Thyroid gland (tissue), 4 donors: ENCODE data around the gene FAM168A. TPM values are rescaled to one million over a fixed set of nuclear protein-coding genes. Genes with fewer than 3 reads are reported as not detected.

Experiments used
- DNase-seq, 2 donors: peaks; one replicate each; pipeline ENCODE4 v3.0.0-alpha.2; 2019
- H3K27ac ChIP-seq, 3 donors: fragments of 200-600 bp; sonication (generic); 1 replicate in 2 of 3; 2 replicates in 1 of 3; pipeline ENCODE4 v1.5.1; 2016 to 2019; ENCODE audit warnings: mild to moderate bottlenecking in 1 of 3, moderate library complexity in 1 of 3
- H3K27me3 ChIP-seq: fragments of 200-600 bp; sonication (generic); one replicate; pipeline ENCODE4 v1.5.1; 2019
- H3K36me3 ChIP-seq, 2 donors: fragments of 200-600 bp; sonication (generic); one replicate each; pipeline ENCODE4 v1.5.1; 2016 to 2019
- H3K4me1 ChIP-seq, 2 donors: fragments of 200-600 bp; sonication (generic); one replicate each; pipeline ENCODE4 v1.5.1; 2017 to 2019
- H3K4me3 ChIP-seq, 3 donors: fragments of 200-600 bp; sonication (generic); replicated peaks in 1 of 3; 1 replicate in 2 of 3; 2 replicates in 1 of 3; pipeline ENCODE4 v1.5.1; 2016; ENCODE audit warnings: mild to moderate bottlenecking in 1 of 3
- H3K9me3 ChIP-seq: fragments of 200-600 bp; sonication (generic); one replicate; pipeline ENCODE4 v1.5.1; 2017
- CTCF ChIP-seq, 6 experiments: fragments of 200-600 bp in 3 of 6; fragments of 450-650 bp in 3 of 6; sonication (generic) in 3 of 6; IDR thresholded peaks; one replicate each; pipeline ENCODE4 v1.5.1; 2016 to 2019; ENCODE audit warnings: antibody characterized with exemption in 6 of 6, mild to moderate bottlenecking in 2 of 6, inconsistent platforms in 1 of 6, moderate library complexity in 1 of 6
- POLR2A ChIP-seq, 2 donors: fragments of 450-650 bp; IDR thresholded peaks; one replicate each; pipeline ENCODE4 v1.6.1; 2017; ENCODE audit warnings: antibody characterized with exemption in 2 of 2, mild to moderate bottlenecking in 2 of 2, moderate library complexity in 1 of 2
- WGBS, 2 donors: methylation state at CpG; one replicate each; pipeline ENCODE4 v1.1.5; 2017; 5-methylcytosine and 5-hydroxymethylcytosine counted together
- intact Hi-C: fragments of 100-400 bp; cut with DNase I; formaldehyde crosslinking; loops from one replicate; pipeline ENCODE4 v1.15.1; 2023
- total RNA-seq, 4 donors: library from RNA; depleted of rRNA; stranded (reverse); fragments of >200 nt; gene quantifications; one replicate each; pipeline ENCODE4 v1.2.3, GENCODE V29; 2016

FAM168A gene
- total RNA-seq, 4 donors from 2014 or later = 32.7 to 51.0 (median 40.2) TPM

GRCh38 chr11:73538381-73538872 lies 59.5 kb downstream of the FAM168A start:
- DNase-seq = no peak
- H3K36me3 ChIP-seq = no peaks in the 10 kb centered on the region
- no peaks in the 10 kb centered on the region for H3K4me1 ChIP-seq
- no peak overlapping the region for H3K27ac ChIP-seq
- no peak for TF ChIP-seq POLR2A (IDR thresholded peaks at IDR 0.05)
- TF ChIP-seq CTCF (IDR thresholded peaks at IDR 0.05) = no peak
- 70 to 73% methylated on average over 1 of the region's 1 CpG for WGBS, 2 donors
- no peaks in the 10 kb centered on the region for H3K9me3 ChIP-seq
- intact Hi-C loops = no loop called here
- H3K4me3 ChIP-seq = no peak overlapping the region
- H3K27me3 ChIP-seq = no peaks in the 10 kb centered on the region

- DNase-seq = no peak
- H3K4me3 ChIP-seq = no peak overlapping the region
- TF ChIP-seq POLR2A (IDR thresholded peaks at IDR 0.05) (no peak), CTCF (IDR thresholded peaks at IDR 0.05) (no peak)
- no peak overlapping the region for H3K27ac ChIP-seq
- H3K27me3 ChIP-seq = no peaks in the 10 kb centered on the region
- H3K4me1 ChIP-seq = no peaks in the 10 kb centered on the region
- intact Hi-C loops = no loop called here
- H3K36me3 ChIP-seq = no peaks in the 10 kb centered on the region
- H3K9me3 ChIP-seq = no peaks in the 10 kb centered on the region
Observed at GRCh38 chr11:73537969-73538368, 59.9 kb downstream of the FAM168A start.

- Histone ChIP-seq H3K4me1 (no peaks in the 10 kb centered on the region), H3K4me3 (no peak overlapping the region), H3K27ac (no peak overlapping the region), H3K27me3 (no peaks in the 10 kb centered on the region), H3K36me3 (no peaks in the 10 kb centered on the region), H3K9me3 (no peaks in the 10 kb centered on the region)
- 97 to 100% methylated on average over 2 of the region's 2 CpGs for whole genome bisulfite sequencing, 2 donors
- intact Hi-C loops = no loop called here
- no peak for DNase-seq
- no peak for TF ChIP-seq POLR2A (IDR thresholded peaks at IDR 0.05)
- TF ChIP-seq CTCF (IDR thresholded peaks at IDR 0.05) = no peak
Observed at GRCh38 chr11:73536961-73537360, 61.0 kb downstream of the FAM168A start.

- no peaks in the 10 kb centered on the region for H3K36me3 ChIP-seq
- no peak overlapping the region for H3K4me3 ChIP-seq
- DNase-seq = no peak
- WGBS, 2 donors = 97% methylated on average over 1 of the region's 1 CpG
- no peaks in the 10 kb centered on the region for H3K27me3 ChIP-seq
- no peaks in the 10 kb centered on the region for H3K9me3 ChIP-seq
- H3K27ac ChIP-seq = no peak overlapping the region
- peaks cover 0 to 21% of the 10 kb centered on the region in 2 donors for H3K4me1 ChIP-seq
- no peak for TF ChIP-seq CTCF (IDR thresholded peaks at IDR 0.05)
- intact Hi-C loops = no loop called here
Observed at GRCh38 chr11:73532310-73532709, 65.6 kb downstream of the FAM168A start.

- Histone ChIP-seq H3K4me3 (no peak overlapping the region), H3K36me3 (no peaks in the 10 kb centered on the region), H3K27ac (no peak overlapping the region), H3K9me3 (no peaks in the 10 kb centered on the region), H3K4me1 (peaks cover 1 to 28% of the 10 kb centered on the region in 2 donors), H3K27me3 (no peaks in the 10 kb centered on the region)
- 56 to 81% methylated on average over 1 of the region's 1 CpG for WGBS, 2 donors
- no peak for DNase-seq
- TF ChIP-seq CTCF (IDR thresholded peaks at IDR 0.05) (no peak), POLR2A (IDR thresholded peaks at IDR 0.05) (no peak)
- intact Hi-C loops = no loop called here
Observed at GRCh38 chr11:73531386-73531785, 66.5 kb downstream of the FAM168A start.
